Measurements from ENCODE around the gene MRM1. TPM values are rescaled to one million over a fixed set of nuclear protein-coding genes. Genes with fewer than 3 reads are reported as not detected.
A peak's percentile ranks its signal among the peaks of the same experiment; 100 is the strongest.

MRM1 gene
- total and polyA plus RNA-seq, 9 of the 15 experiments (the other 6 are each of a cell fraction or from before 2014, with no cell fraction given) = 0.61 to 28.4 (median 21.5) TPM

- no peak for TF ChIP-seq ELK3 (CRISPR knock-in tag; IDR thresholded peaks at IDR 0.05)
- TF ChIP-seq SPI1 (IDR thresholded peaks at IDR 0.05; ENCODE audit: borderline replicate concordance, low read depth, low read length) = no peak
- TF ChIP-seq ZNF407 (IDR thresholded peaks at IDR 0.05; ENCODE audit: low read depth) = no peak
- TF ChIP-seq TCF7 (IDR thresholded peaks at IDR 0.05; ENCODE audit: borderline replicate concordance) = no peak
- no peak for TF ChIP-seq PREB (CRISPR knock-in tag; IDR thresholded peaks at IDR 0.05)
- TF ChIP-seq SMAD4 (CRISPR knock-in tag; conservative IDR thresholded peaks at IDR 0.05) = no peak
- TF ChIP-seq CC2D1A (IDR thresholded peaks at IDR 0.05) = peak; percentile 31; the same call in 1 of the 2 replicates
- TF ChIP-seq HNRNPK (IDR thresholded peaks at IDR 0.05; ENCODE audit: low read depth, low read length, poor library complexity, severe bottlenecking) = no peak
- TF ChIP-seq ETV1 (tag; conservative IDR thresholded peaks at IDR 0.05; ENCODE audit: low read depth) = no peak
- TF ChIP-seq LARP7 (IDR thresholded peaks at IDR 0.05) = no peak
- TF ChIP-seq FUS (optimal IDR thresholded peaks at IDR 0.05; ENCODE audit: low read depth, low read length) = no peak
- TF ChIP-seq PHF20 (IDR thresholded peaks at IDR 0.05; ENCODE audit: partially characterized antibody) = no peak
- TF ChIP-seq KAT8 (IDR thresholded peaks at IDR 0.05; ENCODE audit: low read depth) = no peak
- no peak for TF ChIP-seq NR4A1 (CRISPR knock-in tag; IDR thresholded peaks at IDR 0.05)
- TF ChIP-seq NR4A1 (tag; IDR thresholded peaks at IDR 0.05) = no peak
- no peak for TF ChIP-seq MCM5 (IDR thresholded peaks at IDR 0.05; ENCODE audit: low read depth)
- TF ChIP-seq SRSF3 (IDR thresholded peaks at IDR 0.05; ENCODE audit: insufficient read depth, low read length) = no peak
- no peak for TF ChIP-seq ZNF445 (CRISPR knock-in tag; IDR thresholded peaks at IDR 0.05; ENCODE audit: low read depth)
- TF ChIP-seq TGIF2 (CRISPR knock-in tag; IDR thresholded peaks at IDR 0.05) = no peak
- TF ChIP-seq ATF1 (CRISPR knock-in tag; IDR thresholded peaks at IDR 0.05) = no peak
- TF ChIP-seq ATF1 (tag; IDR thresholded peaks at IDR 0.05) = no peak
Observed at GRCh38 chr17:36608794-36609497, 7.6 kb downstream of the MRM1 start (continued).
